Loucy (cell line): ENCODE data around the gene NUDT3.

ENCODE experiments used
- H2AFZ ChIP-seq: fragments of 200-600 bp; sonication (generic); 2 replicates; pipeline ENCODE4 v1.6.0; 2016; ENCODE audit warnings: antibody characterized with exemption, mild to moderate bottlenecking, low read length, moderate library complexity
- H3F3A ChIP-seq: fragments of 200-600 bp; 2 replicates; pipeline ENCODE4 v1.6.0; 2016; ENCODE audit warnings: antibody characterized with exemption, low read depth, mild to moderate bottlenecking
- H3K27me3 ChIP-seq: fragments of 200-600 bp; sonication (generic); 2 replicates; pipeline ENCODE4 v1.6.1; 2014; ENCODE audit warnings: low read length, mild to moderate bottlenecking; ENCODE audit not compliant: insufficient read depth, poor library complexity, severe bottlenecking
- H3K36me3 ChIP-seq: fragments of 200-600 bp; sonication (generic); 2 replicates; pipeline ENCODE4 v1.6.1; 2016; ENCODE audit warnings: low read length; ENCODE audit not compliant: insufficient read depth
- H3K4me1 ChIP-seq: fragments of 200-600 bp; sonication (generic); 2 replicates; pipeline ENCODE4 v1.5.1; 2014; ENCODE audit warnings: low read length, mild to moderate bottlenecking; ENCODE audit not compliant: insufficient read depth, poor library complexity, severe bottlenecking
- H3K4me2 ChIP-seq: fragments of 200-600 bp; sonication (generic); 2 replicates; pipeline ENCODE4 v1.6.0; 2014; ENCODE audit warnings: antibody characterized with exemption, low read length, low read depth, mild to moderate bottlenecking; ENCODE audit not compliant: poor library complexity, severe bottlenecking
- H3K4me3 ChIP-seq: fragments of 200-600 bp; sonication (generic); 2 replicates; pipeline ENCODE4 v1.5.1; 2014; ENCODE audit warnings: low read length, mild to moderate bottlenecking, mixed read lengths; ENCODE audit not compliant: poor library complexity, severe bottlenecking
- H3K79me2 ChIP-seq: fragments of 200-600 bp; sonication (generic); 2 replicates; pipeline ENCODE4 v1.6.1; 2014; ENCODE audit warnings: low read length; ENCODE audit not compliant: insufficient read depth
- H3K9ac ChIP-seq: fragments of 200-600 bp; sonication (generic); 2 replicates; pipeline ENCODE4 v1.6.0; 2014; ENCODE audit warnings: mild to moderate bottlenecking, low read depth, low read length, moderate library complexity; ENCODE audit not compliant: poor library complexity, severe bottlenecking
- H3K9me2 ChIP-seq: fragments of 200-600 bp; sonication (generic); replicated peaks from 2 replicates; pipeline ENCODE4 v1.6.1; 2016; ENCODE audit warnings: low read depth, low read length, mixed read lengths
- H3K9me3 ChIP-seq: fragments of 200-600 bp; sonication (generic); 2 replicates; pipeline ENCODE4 v1.6.1; 2014; ENCODE audit warnings: mild to moderate bottlenecking, antibody characterized with exemption, low read length, low read depth; ENCODE audit not compliant: insufficient read depth
- H4K20me1 ChIP-seq: fragments of 200-600 bp; sonication (generic); 2 replicates; pipeline ENCODE4 v1.6.0; 2014; ENCODE audit warnings: antibody characterized with exemption, low read length, mild to moderate bottlenecking; ENCODE audit not compliant: insufficient read depth, poor library complexity, severe bottlenecking
- CTCF ChIP-seq: fragments of 200-600 bp; sonication (generic); conservative IDR thresholded peaks from 2 replicates; pipeline ENCODE4 v1.5.1; 2014; ENCODE audit warnings: mild to moderate bottlenecking, antibody characterized with exemption, low read length
- EZH2phosphoT487 ChIP-seq: fragments of 200-600 bp; IDR thresholded peaks from 2 replicates; pipeline ENCODE4 v1.6.1; 2018; ENCODE audit warnings: antibody characterized with exemption, mild to moderate bottlenecking, moderate library complexity, borderline replicate concordance

Gene NUDT3

GRCh38 chr6:34318499-34319470 lies 73.7 kb downstream of the NUDT3 start:
- Histone ChIP-seq H3K9me3 (no peaks in the 10 kb centered on the region), H3K4me2 (no peak overlapping the region), H3K4me3 (no peak overlapping the region), H3K4me1 (peaks cover 10% of the 10 kb centered on the region), H3K9ac (no peak overlapping the region), H2AFZ (no peak overlapping the region), H4K20me1 (peaks cover 3% of the 10 kb centered on the region), H3K79me2 (peaks cover 21% of the 10 kb centered on the region; the same call in 1 of the 2 replicates), H3K36me3 (no peaks in the 10 kb centered on the region), H3K9me2 (no peaks in the 10 kb centered on the region), H3K27me3 (no peaks in the 10 kb centered on the region), H3F3A (no peaks in the 10 kb centered on the region)
- no peak for TF ChIP-seq EZH2phosphoT487
- TF ChIP-seq CTCF, result no peak

- Histone ChIP-seq H3K4me1 (peaks cover 10% of the 10 kb centered on the region), H3K79me2 (peaks cover 23% of the 10 kb centered on the region; the same call in 1 of the 2 replicates)
- no peak for TF ChIP-seq EZH2phosphoT487
- TF ChIP-seq CTCF, result no peak
Observed at GRCh38 chr6:34317882-34318498, 74.5 kb downstream of the NUDT3 start.

GRCh38 chr6:34317172-34317477 lies 75.3 kb downstream of the NUDT3 start:
- H3K4me2 ChIP-seq, result no peak overlapping the region
- no peaks in the 10 kb centered on the region for H3K36me3 ChIP-seq
- H3F3A ChIP-seq, result no peaks in the 10 kb centered on the region
- peaks cover 3% of the 10 kb centered on the region for H4K20me1 ChIP-seq
- H3K4me3 ChIP-seq, result no peak overlapping the region
- TF ChIP-seq EZH2phosphoT487, result no peak
- no peak for TF ChIP-seq CTCF
- H3K4me1 ChIP-seq, result peaks cover 10% of the 10 kb centered on the region
- H3K27me3 ChIP-seq, result no peaks in the 10 kb centered on the region
- no peak overlapping the region for H2AFZ ChIP-seq
- no peaks in the 10 kb centered on the region for H3K9me3 ChIP-seq
- H3K79me2 ChIP-seq, result peaks cover 25% of the 10 kb centered on the region; the same call in 1 of the 2 replicates
- no peak overlapping the region for H3K9ac ChIP-seq
- H3K9me2 ChIP-seq, result no peaks in the 10 kb centered on the region

More at GRCh38 chr6:34317882-34318498, 74.5 kb downstream of the NUDT3 start:
- H3K9me2 ChIP-seq, result no peaks in the 10 kb centered on the region
- H3K9me3 ChIP-seq, result no peaks in the 10 kb centered on the region
- H3K27me3 ChIP-seq, result no peaks in the 10 kb centered on the region
- no peak overlapping the region for H3K4me2 ChIP-seq
- no peak overlapping the region for H3K4me3 ChIP-seq
- H3K9ac ChIP-seq, result no peak overlapping the region
- H4K20me1 ChIP-seq, result peaks cover 3% of the 10 kb centered on the region
- H3F3A ChIP-seq, result no peaks in the 10 kb centered on the region
- no peaks in the 10 kb centered on the region for H3K36me3 ChIP-seq
- no peak overlapping the region for H2AFZ ChIP-seq
